Measurements from ENCODE around the gene IGFL1. TPM values are rescaled to one million over a fixed set of nuclear protein-coding genes. Genes with fewer than 3 reads are reported as not detected.
"Not testable (repeated sequence)": the region's sequence is repeated elsewhere in the genome, so short reads cannot be mapped to it uniquely, and the experiment has no call there.

IGFL1 gene
- polyA plus RNA-seq, 6 donors from 2014 or later, result not detected

- H3K36me3 Mint-ChIP-seq; H3K27ac Mint-ChIP-seq; H3K4me1 Mint-ChIP-seq; H3K9me3 Mint-ChIP-seq; H3K4me3 Mint-ChIP-seq; DNase-seq; ATAC-seq (ENCODE audit: low read depth in 2 of 2): not testable (repeated sequence)
- H3K27me3 Mint-ChIP-seq, result peaks cover 28 to 32% (median 32%) of the 10 kb centered on the region in 3 donors
Observed at GRCh38 chr19:46273931-46274330, 44.4 kb downstream of the IGFL1 start.

- Mint-ChIP-seq H3K27me3 (peaks cover 24 to 30% (median 27%) of the 10 kb centered on the region in 3 donors), H3K27ac (peak overlapping the region in 1 of 6 donors; percentile 9), H3K4me3 (no peak overlapping the region), H3K9me3 (no peaks in the 10 kb centered on the region), H3K4me1 (no peaks in the 10 kb centered on the region), H3K36me3 (no peaks in the 10 kb centered on the region)
- no peak for DNase-seq
- ATAC-seq (ENCODE audit: low read depth in 2 of 2), result no peak
Observed at GRCh38 chr19:46279177-46279576, 49.6 kb downstream of the IGFL1 start.

Other genes starting within 250 kb of the IGFL1 start
- gene CCDC61, start 234.3 kb upstream of the IGFL1 start, polyA plus RNA-seq (ENCODE audit: low read depth in 6 of 6), result 10 to 100 TPM in 1 of 6 donors, 1 to 10 TPM in 5; 4.9 to 11.9 (median 7.7) TPM
- gene PGLYRP1, start 206.7 kb upstream of the IGFL1 start, polyA plus RNA-seq (ENCODE audit: low read depth in 6 of 6), result 1 to 10 TPM in 1 of 6 donors, not detected in 5; 1.6 TPM
- gene IGFL4, start 188.7 kb upstream of the IGFL1 start, polyA plus RNA-seq (ENCODE audit: low read depth in 6 of 6), result not detected
- gene IGFL3, start 105.1 kb upstream of the IGFL1 start, polyA plus RNA-seq (ENCODE audit: low read depth in 6 of 6), result not detected
- gene IGFL2, start 81.5 kb upstream of the IGFL1 start, polyA plus RNA-seq (ENCODE audit: low read depth in 6 of 6), result not detected
- gene HIF3A, start 67.3 kb downstream of the IGFL1 start, polyA plus RNA-seq (ENCODE audit: low read depth in 6 of 6), result not detected
- 10 to 100 TPM; 14.5 to 26.6 (median 19.7) TPM for gene PPP5C, start 117.3 kb downstream of the IGFL1 start, polyA plus RNA-seq (ENCODE audit: low read depth in 6 of 6)
- not detected for gene CCDC8, start 183.8 kb downstream of the IGFL1 start, polyA plus RNA-seq (ENCODE audit: low read depth in 6 of 6)
- gene PNMA8C, start 199.2 kb downstream of the IGFL1 start, polyA plus RNA-seq (ENCODE audit: low read depth in 6 of 6), result not detected
- not detected for gene PNMA8A, start 241.8 kb downstream of the IGFL1 start, polyA plus RNA-seq (ENCODE audit: low read depth in 6 of 6)

Measured in naive B cell (primary cell).